Measurements from ENCODE around the gene GRPEL1.

DNA sequence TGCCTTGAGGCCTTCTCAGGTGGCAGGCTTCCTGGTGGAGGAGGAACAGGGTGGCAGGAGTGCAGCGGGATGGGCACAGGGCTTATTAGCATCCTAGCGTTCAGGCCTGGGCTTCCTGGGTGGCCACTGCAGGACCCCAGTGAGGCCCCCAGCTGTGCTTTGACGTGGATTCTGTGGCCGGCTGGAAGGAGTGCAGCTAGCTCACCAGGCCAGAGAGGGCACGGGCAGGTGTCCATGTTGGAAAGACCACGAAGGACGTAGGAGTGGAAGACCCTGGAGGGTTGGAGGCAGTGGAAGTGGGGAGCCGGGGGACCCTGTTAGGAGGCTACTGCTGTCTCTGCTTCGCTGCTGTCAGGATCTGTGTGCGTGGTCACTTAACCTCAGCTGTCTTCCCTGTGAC is 37.9 kb downstream of the GRPEL1 start:
- TF ChIP-seq, protein P1, sequence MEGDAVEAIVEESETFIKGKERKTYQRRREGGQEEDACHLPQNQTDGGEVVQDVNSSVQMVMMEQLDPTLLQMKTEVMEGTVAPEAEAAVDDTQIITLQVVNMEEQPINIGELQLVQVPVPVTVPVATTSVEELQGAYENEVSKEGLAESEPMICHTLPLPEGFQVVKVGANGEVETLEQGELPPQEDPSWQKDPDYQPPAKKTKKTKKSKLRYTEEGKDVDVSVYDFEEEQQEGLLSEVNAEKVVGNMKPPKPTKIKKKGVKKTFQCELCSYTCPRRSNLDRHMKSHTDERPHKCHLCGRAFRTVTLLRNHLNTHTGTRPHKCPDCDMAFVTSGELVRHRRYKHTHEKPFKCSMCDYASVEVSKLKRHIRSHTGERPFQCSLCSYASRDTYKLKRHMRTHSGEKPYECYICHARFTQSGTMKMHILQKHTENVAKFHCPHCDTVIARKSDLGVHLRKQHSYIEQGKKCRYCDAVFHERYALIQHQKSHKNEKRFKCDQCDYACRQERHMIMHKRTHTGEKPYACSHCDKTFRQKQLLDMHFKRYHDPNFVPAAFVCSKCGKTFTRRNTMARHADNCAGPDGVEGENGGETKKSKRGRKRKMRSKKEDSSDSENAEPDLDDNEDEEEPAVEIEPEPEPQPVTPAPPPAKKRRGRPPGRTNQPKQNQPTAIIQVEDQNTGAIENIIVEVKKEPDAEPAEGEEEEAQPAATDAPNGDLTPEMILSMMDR (conservative IDR thresholded peaks at IDR 0.05 in 1 of 2, IDR thresholded peaks at IDR 0.05 in 1 of 2; ENCODE audit: low read depth in 1 of 2, low read length in 2 of 2): no peak
- TF ChIP-seq EZH2 (IDR thresholded peaks at IDR 0.05; ENCODE audit: low read length, missing control alignments): no peak

Data from fibroblast of lung (primary cell).